HG03280 (cell line): Measurements from ENCODE around the gene PRSS33.

ENCODE experiments used
- ATAC-seq: cut with Tn5 transposase; IDR thresholded peaks from one replicate; pipeline ENCODE4 v1.9.1; 2021; ENCODE audit warnings: mild to moderate bottlenecking, moderate library complexity; ENCODE audit not compliant: unreplicated experiment

The PRSS33 gene

GRCh38 chr16:2744711-2745110 is 42.6 kb downstream of the PRSS33 start:
- no peak for ATAC-seq

GRCh38 chr16:2743007-2743810 is 44.2 kb downstream of the PRSS33 start:
- no peak for ATAC-seq

GRCh38 chr16:2742323-2743006 is 44.9 kb downstream of the PRSS33 start:
- no peak for ATAC-seq

- ATAC-seq, result no peak
Measured at GRCh38 chr16:2741168-2741567, 46.2 kb downstream of the PRSS33 start.

GRCh38 chr16:2740476-2740875 is 46.9 kb downstream of the PRSS33 start:
- no peak for ATAC-seq

GRCh38 chr16:2739625-2740430 is 47.5 kb downstream of the PRSS33 start:
- no peak for ATAC-seq

GRCh38 chr16:2738615-2739014 is 48.7 kb downstream of the PRSS33 start:
- ATAC-seq, result no peak

GRCh38 chr16:2737895-2738418 is 49.4 kb downstream of the PRSS33 start:
- ATAC-seq, result no peak

- no peak for ATAC-seq
Measured at GRCh38 chr16:2737238-2737605, 50.1 kb downstream of the PRSS33 start.

- ATAC-seq, result no peak
Measured at GRCh38 chr16:2736476-2737237, 50.7 kb downstream of the PRSS33 start.

- ATAC-seq, result no peak
Measured at GRCh38 chr16:2734844-2735515, 52.4 kb downstream of the PRSS33 start.
